Measurements from ENCODE around the gene RFX7.

DNA sequence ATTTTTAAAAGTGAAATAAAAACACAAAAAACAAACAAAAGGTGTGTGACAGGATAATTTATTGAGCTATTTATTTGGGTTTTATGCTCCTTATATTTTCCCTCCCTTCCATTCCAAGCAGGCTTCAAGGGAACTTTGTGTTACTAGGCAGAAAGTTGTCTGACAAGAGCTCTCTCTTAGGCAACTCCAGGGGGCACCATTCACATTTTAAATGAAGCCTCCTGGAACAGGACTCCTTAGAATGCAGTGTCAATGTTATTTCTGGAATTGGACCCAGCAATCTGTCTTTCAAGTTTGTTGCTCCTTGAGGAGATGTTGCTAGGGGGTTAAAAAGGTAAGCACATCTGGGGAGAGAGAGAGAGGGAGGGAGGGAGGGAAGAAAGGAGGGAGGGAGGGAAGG lies 5.4 kb upstream of the RFX7 start:
- no peak for TF ChIP-seq POLR2A (IDR thresholded peaks at IDR 0.05)
- peak in 3 of 5 experiments; percentile 11 to 33 (median 32) for TF ChIP-seq CTCF (IDR thresholded peaks at IDR 0.05)

Measured in transverse colon (tissue), 3 donors.